Breast epithelium (tissue), 4 donors: ENCODE data around the gene CPNE4. TPM values are rescaled to one million over a fixed set of nuclear protein-coding genes. Genes with fewer than 3 reads are reported as not detected.

Experiments
- DNase-seq, 2 donors: peaks; one replicate each; pipeline ENCODE4 v3.0.0-alpha.2; 2019; ENCODE audit warnings: low spot score in 2 of 2
- H3K27ac ChIP-seq, 2 donors: fragments of 200-600 bp; sonication (generic) in 1 of 2; one replicate each; pipeline ENCODE4 v1.5.1; 2016 to 2019; ENCODE audit warnings: mild to moderate bottlenecking in 1 of 2
- H3K27me3 ChIP-seq, 2 donors: fragments of 200-600 bp; sonication (generic) in 1 of 2; one replicate each; pipeline versions ENCODE4 v1.5.1 to v1.6.0; 2017 to 2019; ENCODE audit warnings: control low read depth in 1 of 2, mild to moderate bottlenecking in 1 of 2
- H3K36me3 ChIP-seq: fragments of 200-600 bp; one replicate; pipeline ENCODE4 v1.5.1; 2019
- H3K4me1 ChIP-seq, 2 donors: fragments of 200-600 bp; sonication (generic); one replicate each; pipeline ENCODE4 v1.5.1; 2016 to 2019; ENCODE audit warnings: control low read depth in 1 of 2
- H3K4me3 ChIP-seq, 3 donors: fragments of 200-600 bp; sonication (generic); 1 replicate in 2 of 3; 2 replicates in 1 of 3; pipeline ENCODE4 v1.5.1; 2016 to 2019; ENCODE audit warnings: mild to moderate bottlenecking in 3 of 3, moderate library complexity in 2 of 3
- H3K9me3 ChIP-seq, 2 donors: fragments of 200-600 bp; sonication (generic) in 1 of 2; one replicate each; pipeline ENCODE4 v1.5.1; 2016 to 2019; ENCODE audit warnings: control low read depth in 1 of 2
- POLR2A ChIP-seq: fragments of 450-650 bp; IDR thresholded peaks from one replicate; pipeline ENCODE4 v1.6.1; 2016; ENCODE audit warnings: antibody characterized with exemption, mild to moderate bottlenecking, moderate library complexity
- POLR2AphosphoS5 ChIP-seq, 3 donors: sonication (generic); formaldehyde crosslinking; IDR thresholded peaks; one replicate each; pipeline ENCODE4 v1.6.1; 2017; ENCODE audit warnings: antibody characterized with exemption in 3 of 3
- intact Hi-C: fragments of 100-400 bp; cut with DNase I; formaldehyde crosslinking; loops from one replicate; pipeline ENCODE4 v1.15.1; 2023; ENCODE audit warnings: low total_unique reads
- total RNA-seq, 3 donors: library from RNA; depleted of rRNA; stranded (reverse); fragments of >200 nt; gene quantifications; one replicate each; pipeline ENCODE4 v1.1.0, GENCODE V29; 2016
- TF ChIP-seq, protein P1 (sequence below), 3 donors: fragments of 450-650 bp; IDR thresholded peaks; one replicate each; pipeline ENCODE4 v1.5.1; 2016 to 2017; ENCODE audit warnings: antibody characterized with exemption in 3 of 3, mild to moderate bottlenecking in 3 of 3, moderate library complexity in 3 of 3

CPNE4 gene
- total RNA-seq, 3 donors from 2014 or later = 0.16 TPM; not detected in 2

DNA sequence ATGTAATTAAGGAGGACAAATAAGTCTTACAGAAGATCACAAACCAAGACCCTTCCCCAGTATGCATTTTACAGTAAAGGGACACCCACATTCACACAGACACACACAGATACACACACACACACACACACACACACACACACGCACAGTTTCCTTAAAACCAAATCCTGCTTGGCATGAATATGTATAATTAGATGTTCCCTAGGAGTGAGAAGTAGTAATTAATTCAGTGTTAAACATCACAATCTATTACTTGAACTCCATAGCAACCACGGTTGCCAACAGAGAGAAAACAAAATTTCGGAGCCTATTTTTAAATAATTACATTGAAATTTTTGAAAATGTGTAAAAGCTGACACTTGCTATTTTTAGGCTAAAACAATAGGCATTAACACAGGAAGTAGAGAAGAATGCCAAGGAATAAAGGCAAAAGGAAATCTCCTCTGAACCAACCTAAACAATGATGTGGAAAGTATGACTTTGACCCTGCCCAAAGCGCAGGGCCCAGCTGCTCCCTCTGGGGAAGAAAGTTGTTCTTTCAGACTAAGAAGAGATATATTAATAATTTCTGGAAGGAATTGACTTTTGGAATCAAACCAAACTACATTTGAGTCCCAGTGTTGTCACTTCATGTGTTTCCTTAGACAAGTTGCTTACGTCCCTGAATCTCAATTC lies 215.3 kb downstream of the CPNE4 start:
- no peak for DNase-seq
- H3K9me3 ChIP-seq = no peaks in the 10 kb centered on the region
- no peak for TF ChIP-seq POLR2AphosphoS5 (IDR thresholded peaks at IDR 0.05)
- TF ChIP-seq POLR2A = no peak
- TF ChIP-seq, protein P1, sequence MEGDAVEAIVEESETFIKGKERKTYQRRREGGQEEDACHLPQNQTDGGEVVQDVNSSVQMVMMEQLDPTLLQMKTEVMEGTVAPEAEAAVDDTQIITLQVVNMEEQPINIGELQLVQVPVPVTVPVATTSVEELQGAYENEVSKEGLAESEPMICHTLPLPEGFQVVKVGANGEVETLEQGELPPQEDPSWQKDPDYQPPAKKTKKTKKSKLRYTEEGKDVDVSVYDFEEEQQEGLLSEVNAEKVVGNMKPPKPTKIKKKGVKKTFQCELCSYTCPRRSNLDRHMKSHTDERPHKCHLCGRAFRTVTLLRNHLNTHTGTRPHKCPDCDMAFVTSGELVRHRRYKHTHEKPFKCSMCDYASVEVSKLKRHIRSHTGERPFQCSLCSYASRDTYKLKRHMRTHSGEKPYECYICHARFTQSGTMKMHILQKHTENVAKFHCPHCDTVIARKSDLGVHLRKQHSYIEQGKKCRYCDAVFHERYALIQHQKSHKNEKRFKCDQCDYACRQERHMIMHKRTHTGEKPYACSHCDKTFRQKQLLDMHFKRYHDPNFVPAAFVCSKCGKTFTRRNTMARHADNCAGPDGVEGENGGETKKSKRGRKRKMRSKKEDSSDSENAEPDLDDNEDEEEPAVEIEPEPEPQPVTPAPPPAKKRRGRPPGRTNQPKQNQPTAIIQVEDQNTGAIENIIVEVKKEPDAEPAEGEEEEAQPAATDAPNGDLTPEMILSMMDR (IDR thresholded peaks at IDR 0.05) = no peak

DNA sequence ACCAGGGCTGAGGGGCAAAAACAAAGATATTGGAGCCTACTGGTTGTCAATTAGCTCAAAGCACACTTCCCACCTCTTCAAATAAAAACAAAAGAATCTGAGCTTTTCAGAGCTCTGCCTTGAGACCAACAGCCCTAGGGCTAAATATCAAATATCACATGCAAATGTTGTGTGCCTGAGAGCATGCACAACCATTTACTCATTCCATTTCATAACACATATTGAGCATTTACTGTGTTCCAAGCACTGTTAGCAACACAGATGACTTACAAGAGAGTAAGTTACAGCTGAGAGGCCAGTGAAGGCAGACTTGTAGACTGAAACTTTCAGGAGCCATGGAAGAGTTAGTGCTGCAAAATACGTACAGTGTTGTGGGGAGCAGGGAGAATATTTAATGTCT lies 222.4 kb downstream of the CPNE4 start:
- no peak overlapping the region for H3K4me3 ChIP-seq
- no peaks in the 10 kb centered on the region for H3K4me1 ChIP-seq
- DNase-seq = no peak
- TF ChIP-seq POLR2AphosphoS5 (IDR thresholded peaks at IDR 0.05) (no peak), POLR2A (no peak)
- TF ChIP-seq, protein P1 (IDR thresholded peaks at IDR 0.05) = no peak
- H3K36me3 ChIP-seq = no peaks in the 10 kb centered on the region
- H3K27me3 ChIP-seq = no peaks in the 10 kb centered on the region
- H3K9me3 ChIP-seq = no peaks in the 10 kb centered on the region
- intact Hi-C loops = no loop called here
- H3K27ac ChIP-seq = no peak overlapping the region

More for the DNA sequence above, 215.3 kb downstream of the CPNE4 start:
- H3K4me3 ChIP-seq = no peak overlapping the region
- H3K4me1 ChIP-seq = no peaks in the 10 kb centered on the region
- H3K36me3 ChIP-seq = no peaks in the 10 kb centered on the region
- H3K27ac ChIP-seq = no peak overlapping the region
- intact Hi-C loops = no loop called here
- H3K27me3 ChIP-seq = no peaks in the 10 kb centered on the region

DNA sequence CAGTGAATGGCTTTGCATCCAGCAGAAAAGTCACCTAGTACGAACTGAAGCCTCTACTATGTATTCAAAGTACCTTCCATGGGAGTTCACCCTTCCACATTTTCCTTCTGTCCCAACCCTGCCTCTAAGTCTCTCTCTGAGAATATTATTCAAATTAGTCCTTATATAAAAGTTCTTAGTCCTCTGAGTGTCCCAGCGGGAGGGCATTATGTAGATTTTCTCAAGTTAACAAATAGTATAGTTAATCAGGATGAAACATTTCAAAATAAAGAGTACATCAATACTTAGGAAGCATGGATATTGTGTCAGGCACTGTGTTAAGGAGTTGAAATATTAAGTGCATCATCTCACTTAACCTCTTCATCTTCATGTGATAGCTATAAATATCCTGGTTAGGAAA lies 223.3 kb downstream of the CPNE4 start:
- Histone ChIP-seq H3K36me3 (no peaks in the 10 kb centered on the region), H3K4me1 (no peaks in the 10 kb centered on the region), H3K27me3 (no peaks in the 10 kb centered on the region), H3K9me3 (no peaks in the 10 kb centered on the region), H3K4me3 (no peak overlapping the region), H3K27ac (no peak overlapping the region)
- DNase-seq = no peak
- TF ChIP-seq, protein P1 (IDR thresholded peaks at IDR 0.05) = no peak
- TF ChIP-seq POLR2AphosphoS5 (IDR thresholded peaks at IDR 0.05) = no peak
- TF ChIP-seq POLR2A = no peak
- intact Hi-C loops = no loop called here

DNA sequence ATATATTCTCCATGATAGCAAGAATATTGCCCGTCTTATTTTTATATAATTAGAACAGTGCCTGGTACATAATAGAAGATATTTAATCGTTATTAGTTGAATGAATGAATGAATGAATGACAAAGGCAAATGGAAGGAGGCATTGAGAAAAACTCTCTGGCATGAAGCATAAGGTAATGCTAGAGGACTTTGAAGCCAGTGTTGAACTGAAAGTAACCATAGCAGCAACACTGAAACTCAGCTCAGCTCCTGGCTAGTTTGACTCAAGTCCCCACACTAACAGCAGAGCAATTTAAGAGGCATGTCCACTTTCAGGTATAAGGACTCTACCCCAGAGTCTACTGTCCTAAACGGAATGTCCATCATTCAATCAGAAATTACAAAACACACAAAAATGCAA lies 227.0 kb downstream of the CPNE4 start:
- intact Hi-C loops = no loop called here
- H3K4me3 ChIP-seq = no peak overlapping the region

DNA sequence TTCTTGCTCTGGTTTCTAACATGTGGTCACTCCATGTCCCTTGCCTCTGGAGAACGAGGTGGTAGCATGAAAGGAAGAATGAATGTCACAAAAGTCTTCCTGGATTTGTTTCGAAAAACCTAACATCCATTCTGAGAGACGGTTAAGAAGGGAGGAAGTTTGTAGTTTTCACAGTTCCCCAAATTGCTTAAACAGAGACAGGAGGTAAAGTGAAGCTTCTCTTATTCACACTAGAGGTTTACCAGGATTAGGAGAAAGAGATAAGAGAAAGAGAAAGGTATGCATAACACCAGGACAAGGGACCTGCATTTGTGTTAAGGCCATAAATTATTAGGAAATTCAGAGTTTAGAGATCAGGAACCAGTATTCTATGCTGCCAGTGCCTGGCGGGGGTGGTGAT lies 228.1 kb downstream of the CPNE4 start:
- TF ChIP-seq, protein P1 (IDR thresholded peaks at IDR 0.05) = no peak
- TF ChIP-seq POLR2A (no peak), POLR2AphosphoS5 (IDR thresholded peaks at IDR 0.05) (no peak)
- H3K36me3 ChIP-seq = no peaks in the 10 kb centered on the region
- intact Hi-C loops = no loop called here
- no peaks in the 10 kb centered on the region for H3K27me3 ChIP-seq
- H3K9me3 ChIP-seq = no peaks in the 10 kb centered on the region
- H3K4me3 ChIP-seq = no peak overlapping the region
- H3K4me1 ChIP-seq = no peaks in the 10 kb centered on the region
- H3K27ac ChIP-seq = no peak overlapping the region
- no peak for DNase-seq

More for the DNA sequence above, 227.0 kb downstream of the CPNE4 start:
- H3K4me1 ChIP-seq = no peaks in the 10 kb centered on the region
- no peak for DNase-seq
- no peak overlapping the region for H3K27ac ChIP-seq
- H3K9me3 ChIP-seq = no peaks in the 10 kb centered on the region
- H3K27me3 ChIP-seq = no peaks in the 10 kb centered on the region
- TF ChIP-seq, protein P1 (IDR thresholded peaks at IDR 0.05) = no peak
- TF ChIP-seq POLR2A (no peak), POLR2AphosphoS5 (IDR thresholded peaks at IDR 0.05) (no peak)
- H3K36me3 ChIP-seq = no peaks in the 10 kb centered on the region
